Measurements from ENCODE around the gene MMAA.

- TF ChIP-seq ZNF148 (tag by site-specific recombination; IDR thresholded peaks at IDR 0.05; ENCODE audit: borderline replicate concordance) (no peak), GLIS1 (tag by site-specific recombination; IDR thresholded peaks at IDR 0.05) (no peak), CTCF (tag by site-specific recombination; IDR thresholded peaks at IDR 0.05) (no peak)
Observed at GRCh38 chr4:145690610-145691009, 71.4 kb downstream of the MMAA start.

Data from HEK293 (cell line).